ENCODE measurements around the gene MUC5AC. TPM values are rescaled to one million over a fixed set of nuclear protein-coding genes. Genes with fewer than 3 reads are reported as not detected.

The MUC5AC gene
- polyA plus RNA-seq, 1 donor (not counting 4 experiments of a cell fraction or from before 2014, with no cell fraction given): not detected

GRCh38 chr11:1128311-1129142 lies 29.2 kb upstream of the MUC5AC start:
- dilution Hi-C loops (cut with MboI; ENCODE audit: extremely low pct_ligation_motif_present, low sequenced_read_pairs): no loop called here
- H3K27me3 ChIP-seq (ENCODE audit: control insufficient read depth, extremely low read depth, insufficient read depth, low read length): peaks cover 17% of the 10 kb centered on the region
- H2AFZ ChIP-seq (ENCODE audit: control insufficient read depth, low read length): no peak overlapping the region
- H3K9me1 ChIP-seq (ENCODE audit: control insufficient read depth, extremely low read depth, insufficient read depth, low read length): no peaks in the 10 kb centered on the region
- H3K4me3 ChIP-seq (ENCODE audit: control insufficient read depth in 2 of 3, extremely low read depth in 1 of 3, insufficient read depth in 2 of 3, low read depth in 1 of 3, low read length in 3 of 3): no peak overlapping the region
- H3K4me2 ChIP-seq (ENCODE audit: control insufficient read depth, extremely low read depth, insufficient read depth, low read depth, low read length): no peak overlapping the region
- H3K36me3 ChIP-seq (ENCODE audit: control insufficient read depth in 2 of 2, extremely low read depth in 1 of 2, insufficient read depth in 2 of 2, low read length in 2 of 2): no peaks in the 10 kb centered on the region
- H3K9me3 ChIP-seq (ENCODE audit: control insufficient read depth, low read depth, low read length): no peaks in the 10 kb centered on the region
- DNase-seq (ENCODE audit: low read depth, low spot score): no peak
- H3K27ac ChIP-seq (ENCODE audit: control insufficient read depth, insufficient read depth, low read length): no peak overlapping the region
- FAIRE-seq: no peak
- TF ChIP-seq EZH2 (IDR thresholded peaks at IDR 0.05; ENCODE audit: low read length) (no peak), CTCF (optimal IDR thresholded peaks at IDR 0.05 in 1 of 3, IDR thresholded peaks at IDR 0.05 in 1 of 3, conservative IDR thresholded peaks at IDR 0.05 in 1 of 3; ENCODE audit: extremely low read depth in 1 of 3, insufficient read depth in 2 of 3, low read length in 3 of 3) (no peak)
- no peaks in the 10 kb centered on the region for H3K79me2 ChIP-seq (ENCODE audit: control insufficient read depth, insufficient read depth, low read length)
- no peaks in the 10 kb centered on the region for H3K4me1 ChIP-seq (ENCODE audit: control insufficient read depth, extremely low read depth, insufficient read depth, low read length)
- H3K9ac ChIP-seq (ENCODE audit: control insufficient read depth, extremely low read depth, insufficient read depth, low read length): no peak overlapping the region
- no peaks in the 10 kb centered on the region for H4K20me1 ChIP-seq (ENCODE audit: control insufficient read depth, extremely low read depth, insufficient read depth, low read length)

- no peaks in the 10 kb centered on the region for H3K9me3 ChIP-seq (ENCODE audit: control insufficient read depth, low read depth, low read length)
- no peaks in the 10 kb centered on the region for H4K20me1 ChIP-seq (ENCODE audit: control insufficient read depth, extremely low read depth, insufficient read depth, low read length)
- H3K27me3 ChIP-seq (ENCODE audit: control insufficient read depth, extremely low read depth, insufficient read depth, low read length): peaks cover 17% of the 10 kb centered on the region
- DNase-seq (ENCODE audit: low read depth, low spot score): no peak
- no peak for TF ChIP-seq CTCF (optimal IDR thresholded peaks at IDR 0.05 in 1 of 3, IDR thresholded peaks at IDR 0.05 in 1 of 3, conservative IDR thresholded peaks at IDR 0.05 in 1 of 3; ENCODE audit: extremely low read depth in 1 of 3, insufficient read depth in 2 of 3, low read length in 3 of 3)
- no peak for TF ChIP-seq EZH2 (IDR thresholded peaks at IDR 0.05; ENCODE audit: low read length)
- H3K9ac ChIP-seq (ENCODE audit: control insufficient read depth, extremely low read depth, insufficient read depth, low read length): no peak overlapping the region
- dilution Hi-C loops (cut with MboI; ENCODE audit: extremely low pct_ligation_motif_present, low sequenced_read_pairs): no loop called here
- no peaks in the 10 kb centered on the region for H3K36me3 ChIP-seq (ENCODE audit: control insufficient read depth in 2 of 2, extremely low read depth in 1 of 2, insufficient read depth in 2 of 2, low read length in 2 of 2)
- H3K4me1 ChIP-seq (ENCODE audit: control insufficient read depth, extremely low read depth, insufficient read depth, low read length): no peaks in the 10 kb centered on the region
- H3K4me3 ChIP-seq (ENCODE audit: control insufficient read depth in 2 of 3, extremely low read depth in 1 of 3, insufficient read depth in 2 of 3, low read depth in 1 of 3, low read length in 3 of 3): no peak overlapping the region
- no peaks in the 10 kb centered on the region for H3K9me1 ChIP-seq (ENCODE audit: control insufficient read depth, extremely low read depth, insufficient read depth, low read length)
- FAIRE-seq: no peak
- no peak overlapping the region for H2AFZ ChIP-seq (ENCODE audit: control insufficient read depth, low read length)
- H3K27ac ChIP-seq (ENCODE audit: control insufficient read depth, insufficient read depth, low read length): no peak overlapping the region
- H3K4me2 ChIP-seq (ENCODE audit: control insufficient read depth, extremely low read depth, insufficient read depth, low read depth, low read length): no peak overlapping the region
- H3K79me2 ChIP-seq (ENCODE audit: control insufficient read depth, insufficient read depth, low read length): no peaks in the 10 kb centered on the region
Observed at GRCh38 chr11:1129143-1129610, 28.6 kb upstream of the MUC5AC start.
